ENCODE measurements around the gene SNAP23. TPM values are rescaled to one million over a fixed set of nuclear protein-coding genes. Genes with fewer than 3 reads are reported as not detected.

The SNAP23 gene
- total RNA-seq, 1 experiment from 2014 or later = 63.2 TPM

- no peak for TF ChIP-seq CTCF (conservative IDR thresholded peaks at IDR 0.05)
- H3K27me3 ChIP-seq (ENCODE audit: insufficient read depth, low read length) = no peaks in the 10 kb centered on the region
These were observed 45.5 kb upstream of the SNAP23 start for GRCh38 chr15:42449770-42450424.

More at GRCh38 chr15:42449770-42450424, 45.5 kb upstream of the SNAP23 start:
- H2AFZ ChIP-seq (ENCODE audit: low read length) = no peak overlapping the region
- no peak overlapping the region for H3K56ac ChIP-seq (ENCODE audit: insufficient read length, low read depth, low read length)
- no peaks in the 10 kb centered on the region for H3K9me3 ChIP-seq (ENCODE audit: control insufficient read depth, low read depth, low read length)
- H3K9me3 Mint-ChIP-seq = no peaks in the 10 kb centered on the region
- H3K79me1 ChIP-seq (ENCODE audit: insufficient read depth, low read depth, low read length, poor library complexity, severe bottlenecking) = no peaks in the 10 kb centered on the region
- H2BK20ac ChIP-seq (ENCODE audit: low read depth, low read length, poor library complexity, severe bottlenecking) = no peak overlapping the region
- no peak overlapping the region for H3T11ph ChIP-seq (ENCODE audit: low read length)
- no peaks in the 10 kb centered on the region for H4K20me1 ChIP-seq (ENCODE audit: control insufficient read depth, insufficient read depth, insufficient read length)
- no peak overlapping the region for H3K18ac ChIP-seq (ENCODE audit: insufficient read length, low read depth, low read length)
- no CpG with 5 or more reads among the region's 13 CpGs for WGBS (ENCODE audit: extremely low coverage, insufficient read length, low lambda C conversion rate)
- no peak overlapping the region for H3K27ac Mint-ChIP-seq
- H2AK5ac ChIP-seq (ENCODE audit: insufficient read length, low read length) = no peak overlapping the region
- H3K23me2 ChIP-seq (ENCODE audit: insufficient read length, low read depth, low read length, poor library complexity, severe bottlenecking) = no peaks in the 10 kb centered on the region
- H3K4me1 ChIP-seq (ENCODE audit: insufficient read depth, low read length) = no peaks in the 10 kb centered on the region
- no peak overlapping the region for H2BK120ac ChIP-seq (ENCODE audit: low read depth, low read length, poor library complexity, severe bottlenecking)
- no peak overlapping the region for H2BK5ac ChIP-seq (ENCODE audit: insufficient read length, low read length)
- no peak overlapping the region for H3K4me2 ChIP-seq (ENCODE audit: insufficient read depth, insufficient read length, low read length)
- H4K5ac ChIP-seq (ENCODE audit: insufficient read length, low read depth, low read length) = no peak overlapping the region
- no peak overlapping the region for H3K9ac ChIP-seq (ENCODE audit: extremely low read depth, insufficient read length, low read length)
- no peak overlapping the region for H3K27ac ChIP-seq (ENCODE audit: insufficient read length, low read depth, low read length)
- no peak overlapping the region for H3K23ac ChIP-seq (ENCODE audit: insufficient read length, low read depth, low read length)
- no peak overlapping the region for H4K91ac ChIP-seq (ENCODE audit: insufficient read length, low read depth, low read length)
- H2BK12ac ChIP-seq (ENCODE audit: insufficient read length, low read depth, low read length) = no peak overlapping the region
- no peak overlapping the region for H3K4me3 Mint-ChIP-seq
- H3K4me1 Mint-ChIP-seq = no peaks in the 10 kb centered on the region
- H2BK15ac ChIP-seq (ENCODE audit: low read depth, low read length) = no peak overlapping the region
- no peak for DNase-seq
- H3K4ac ChIP-seq (ENCODE audit: low read depth, low read length) = no peak overlapping the region
- no peak overlapping the region for H4K8ac ChIP-seq (replicated peaks; ENCODE audit: insufficient read length, low read depth, low read length)
- H3K79me2 ChIP-seq (ENCODE audit: insufficient read depth, low read length) = no peaks in the 10 kb centered on the region
- H3K36me3 Mint-ChIP-seq (ENCODE audit: insufficient read depth in 1 of 3, low read depth in 3 of 3) = peaks cover 5 to 54% (median 27%) of the 10 kb centered on the region in 3 experiments; a peak in 6 of 7 replicates
- no peaks in the 10 kb centered on the region for H3K27me3 Mint-ChIP-seq (ENCODE audit: low read depth)
- H3K14ac ChIP-seq (ENCODE audit: insufficient read depth, low read length) = no peak overlapping the region
